ENCODE measurements around the gene PRKCH.

Gene PRKCH

DNA sequence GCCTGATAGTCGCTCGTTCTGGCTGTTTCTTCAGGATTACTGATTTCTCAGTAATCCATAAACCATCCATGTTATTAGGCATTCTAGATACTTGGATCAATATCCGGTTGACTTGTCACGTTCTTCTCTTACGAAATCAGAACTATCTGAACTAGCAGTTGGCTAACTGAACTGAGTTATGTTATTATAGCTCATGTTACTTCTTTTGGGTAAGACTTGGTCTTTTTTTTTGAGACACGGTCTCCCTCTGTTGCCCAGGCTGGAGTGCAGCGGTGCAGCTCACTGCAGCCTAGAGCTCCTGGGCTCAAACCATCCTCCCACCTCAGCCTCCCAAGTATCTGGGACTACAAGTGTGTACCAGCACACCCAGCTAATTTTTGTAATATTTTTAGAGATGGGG, 178.6 kb downstream of the PRKCH start:
- no peak for DNase-seq

DNA sequence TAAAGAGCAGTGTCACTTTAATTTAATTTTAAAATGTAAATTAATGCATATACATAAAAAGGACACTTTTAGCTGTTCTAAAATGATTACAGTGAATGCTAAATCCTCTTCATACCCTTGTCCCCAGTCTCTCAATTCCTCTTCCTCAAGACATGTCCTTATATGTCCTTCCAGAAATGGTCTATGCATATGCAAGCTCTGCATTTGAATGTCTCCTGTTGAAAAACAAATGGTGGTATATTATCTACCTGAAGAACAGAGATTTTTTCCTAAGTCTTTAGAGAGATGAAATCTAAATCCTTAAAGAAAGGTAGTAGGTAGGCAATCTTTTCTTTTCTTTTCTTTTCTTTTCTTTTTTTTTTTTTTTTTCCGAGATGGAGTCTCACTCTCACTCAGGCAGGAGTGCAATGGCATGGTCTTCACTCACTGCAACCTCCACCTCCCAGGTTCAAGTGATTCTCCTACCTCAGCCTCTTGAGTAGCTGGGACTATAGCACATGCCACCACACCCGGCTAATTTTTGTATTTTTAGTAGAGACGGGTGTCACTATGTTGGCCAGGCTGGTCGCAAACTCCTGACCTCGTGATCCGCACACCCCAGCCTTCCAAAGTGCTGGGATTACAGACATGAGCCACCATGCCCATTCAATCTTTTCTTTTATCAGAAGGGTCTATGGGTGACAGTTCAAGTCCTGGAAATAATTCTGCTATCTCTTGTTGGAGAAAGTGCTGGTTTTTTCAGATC, 180.5 kb downstream of the PRKCH start:
- no peak for DNase-seq

DNA sequence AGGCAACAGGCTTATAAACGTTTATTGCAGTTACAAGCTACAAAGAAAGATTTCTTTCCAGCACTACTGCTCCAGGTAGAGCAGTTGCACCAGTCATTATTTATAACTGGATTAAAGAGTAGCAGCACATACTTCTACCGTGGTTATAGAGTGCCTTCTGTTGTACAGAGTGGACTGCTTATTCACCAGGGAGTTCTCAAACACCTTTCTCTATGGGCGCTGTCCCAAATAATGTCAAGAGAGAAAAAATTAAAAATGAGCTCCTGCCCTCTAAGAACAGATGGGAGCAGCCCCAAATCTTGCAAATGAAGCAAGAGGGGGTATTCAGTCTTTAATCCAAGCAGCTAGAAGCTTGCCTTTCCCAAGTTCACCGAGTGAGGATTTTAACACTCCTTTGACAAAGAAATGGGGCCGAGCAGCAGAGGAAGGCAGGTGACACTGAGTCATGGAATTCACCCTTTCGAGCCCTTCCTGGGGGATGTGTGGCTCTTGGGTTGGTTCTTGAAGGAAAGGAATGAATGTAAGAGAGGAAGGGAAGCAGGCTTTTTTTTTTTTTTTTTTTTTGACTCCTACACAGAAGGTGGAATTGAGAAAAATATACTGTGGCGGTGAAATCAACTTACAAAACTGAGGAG, 181.2 kb downstream of the PRKCH start:
- DNase-seq: no peak

DNA sequence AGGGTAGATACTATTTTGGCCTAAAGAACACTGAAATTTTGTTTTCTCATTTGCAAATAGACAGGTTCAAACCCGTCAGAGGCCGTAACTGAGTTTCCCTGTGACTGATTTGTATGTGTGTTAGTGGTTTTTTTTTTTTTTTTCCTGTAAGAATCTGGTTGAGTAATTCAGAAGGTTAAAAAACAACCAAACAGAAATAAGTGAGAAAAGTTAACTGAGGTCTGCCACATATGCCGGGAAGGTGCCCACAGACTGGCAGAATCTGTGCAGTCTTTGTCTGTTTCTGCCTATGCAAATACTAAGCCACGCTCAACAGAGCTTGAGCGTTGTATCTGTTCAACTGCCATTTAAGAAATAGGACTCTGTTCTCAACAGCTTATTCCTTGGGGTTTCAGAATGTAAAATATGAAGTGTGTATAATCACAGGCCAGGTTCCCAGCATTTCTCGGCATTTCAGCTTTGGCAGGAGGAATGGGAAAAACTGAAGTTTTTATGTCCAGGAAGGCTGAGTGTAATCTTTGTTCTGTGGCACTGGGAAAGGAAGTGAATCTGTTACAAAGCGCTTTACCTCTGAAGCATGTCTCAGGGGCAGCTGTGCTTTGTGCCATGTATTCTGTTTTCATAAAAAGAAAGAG, 181.9 kb downstream of the PRKCH start:
- no peak for DNase-seq

DNA sequence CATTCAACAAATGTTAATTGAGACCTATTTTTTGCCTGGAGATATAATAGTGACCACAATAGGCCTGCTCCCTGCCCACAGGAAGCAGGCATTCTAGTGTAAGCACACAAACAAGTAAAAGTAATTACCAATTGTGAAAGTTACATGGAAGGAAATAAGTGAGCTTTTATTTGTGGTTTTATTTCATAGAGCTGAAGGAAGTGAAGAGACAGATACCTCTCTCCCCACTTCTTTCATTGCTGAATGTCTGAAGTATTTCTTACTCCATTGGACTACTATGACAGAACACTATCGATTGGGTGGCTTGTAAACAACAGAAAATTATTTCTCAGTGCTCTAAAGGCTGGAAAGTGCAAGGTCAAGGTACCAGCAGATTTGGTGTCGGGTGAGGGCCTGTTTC, 183.5 kb downstream of the PRKCH start:
- DNase-seq: no peak

DNA sequence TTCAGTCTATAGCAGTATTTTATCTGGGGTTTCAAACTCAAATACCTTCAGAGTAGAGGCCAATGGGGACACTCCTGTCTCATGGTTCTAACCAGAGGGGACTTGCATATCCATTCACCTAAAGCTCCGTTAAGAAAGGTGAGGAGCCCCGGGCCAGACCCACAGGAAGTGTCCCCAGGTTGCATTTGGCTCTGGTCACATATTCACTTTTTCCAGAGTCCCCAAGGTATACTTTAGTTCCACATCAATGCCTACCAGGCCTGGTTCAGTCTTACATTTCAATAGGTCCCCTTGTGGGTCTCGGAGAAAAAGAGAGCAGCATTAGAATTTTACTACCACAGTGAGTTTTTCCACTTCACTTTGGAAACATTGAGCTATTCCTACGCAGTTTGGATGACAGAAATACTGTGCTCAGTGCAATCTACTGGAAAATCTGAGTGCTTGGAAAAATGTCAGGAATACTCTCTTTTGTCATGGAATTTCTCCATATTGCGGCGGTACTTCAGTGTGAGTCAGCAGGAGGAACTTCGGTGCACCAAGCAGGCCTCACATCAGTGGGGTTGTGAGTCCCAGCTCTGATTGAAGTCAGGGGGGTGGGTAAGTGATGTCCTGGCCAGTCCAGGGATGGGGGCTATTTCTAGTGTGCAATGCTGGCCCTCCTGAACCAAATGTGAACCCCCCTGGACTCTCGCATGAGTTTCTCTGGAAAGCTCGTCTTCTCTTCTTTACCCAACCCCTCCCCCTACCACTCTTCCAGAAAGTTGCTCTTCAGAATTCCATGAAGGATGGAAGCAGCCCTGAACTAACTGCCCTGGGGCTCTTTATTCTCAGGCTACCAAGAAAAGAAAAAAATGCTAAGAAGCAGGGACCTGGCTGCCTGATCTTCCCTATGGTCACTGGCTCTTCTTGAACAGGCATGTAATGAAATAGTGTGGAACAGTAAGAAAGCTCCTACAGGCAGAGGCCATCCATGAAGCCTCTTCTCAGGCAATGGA, 184.7 kb downstream of the PRKCH start:
- no peak for DNase-seq

DNA sequence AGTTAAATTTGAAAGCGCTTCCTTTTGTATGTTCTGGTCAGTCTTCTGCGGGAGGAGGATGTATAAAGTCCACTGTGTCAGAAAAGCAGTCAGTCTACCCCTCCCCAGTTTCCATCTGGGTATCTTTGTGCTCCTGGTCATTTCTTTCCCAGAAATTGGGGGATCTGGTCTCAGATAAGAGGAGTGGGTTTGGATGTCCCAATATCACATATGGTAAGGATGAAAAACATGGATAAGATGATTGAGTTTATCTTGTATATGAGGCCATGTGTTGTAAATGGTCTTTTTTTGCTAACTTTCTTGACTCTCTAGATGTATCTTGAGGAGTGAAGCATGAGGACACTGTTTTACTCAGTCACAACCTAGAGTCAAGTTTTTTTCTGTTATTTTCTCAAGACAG, 187.1 kb downstream of the PRKCH start:
- no peak for DNase-seq

DNA sequence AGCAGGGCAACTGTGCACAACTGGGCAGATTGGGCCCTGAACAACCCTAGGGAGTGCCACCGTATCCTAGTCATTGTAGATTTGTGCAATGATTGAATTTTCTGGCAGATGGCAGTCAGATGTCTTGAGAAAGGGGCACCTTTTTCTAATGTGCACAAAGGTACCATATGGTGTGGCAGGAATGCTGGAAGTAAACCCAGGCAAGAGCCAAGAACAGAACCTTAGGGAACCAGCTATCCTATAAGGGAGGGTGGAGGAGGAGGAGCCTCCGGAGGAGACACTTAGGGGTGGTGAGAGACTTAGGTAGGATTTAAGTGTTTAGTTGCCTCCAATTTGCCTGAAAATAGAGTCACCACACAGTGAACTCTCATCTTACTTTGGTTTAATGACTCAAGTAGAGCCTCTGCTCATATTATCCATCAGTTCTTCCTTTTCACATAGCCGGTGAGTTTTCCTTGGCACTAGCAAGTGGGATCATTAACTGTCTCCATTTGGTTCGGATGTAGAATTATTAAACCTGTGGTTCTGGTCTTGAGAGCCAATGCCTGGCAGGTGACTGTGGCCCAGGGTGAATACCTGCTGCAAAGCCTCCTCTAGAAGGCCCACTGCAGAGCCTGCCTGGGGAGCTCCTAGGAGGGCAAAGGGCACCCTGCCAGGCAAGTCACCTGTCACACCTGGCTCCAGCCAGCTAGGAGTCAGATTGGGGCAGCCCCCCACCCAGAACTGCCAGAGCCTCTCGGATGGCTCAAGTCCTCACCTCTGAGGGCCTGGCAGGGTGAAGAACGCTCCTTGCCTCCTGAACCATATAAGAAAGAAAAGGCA, 189.6 kb downstream of the PRKCH start:
- DNase-seq: no peak

DNA sequence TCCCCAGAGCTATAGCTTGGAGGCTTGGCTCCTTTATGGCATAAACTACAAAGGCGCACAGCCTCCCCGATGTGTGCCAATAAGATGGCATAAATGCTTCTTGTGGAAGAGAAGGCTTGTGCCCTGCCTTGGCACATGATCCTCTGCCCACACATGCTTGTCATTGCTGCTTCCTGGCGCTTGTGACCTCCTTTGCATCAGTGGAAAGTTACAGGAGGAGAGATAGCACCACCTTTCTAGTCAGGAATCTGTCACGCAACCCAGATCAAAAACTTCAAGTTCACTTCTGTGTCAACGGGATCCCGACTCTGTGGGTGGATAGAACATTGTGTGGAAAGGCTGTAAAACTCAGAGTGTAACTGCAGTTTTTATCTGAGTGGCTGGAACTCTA, 190.2 kb downstream of the PRKCH start:
- DNase-seq: no peak

DNA sequence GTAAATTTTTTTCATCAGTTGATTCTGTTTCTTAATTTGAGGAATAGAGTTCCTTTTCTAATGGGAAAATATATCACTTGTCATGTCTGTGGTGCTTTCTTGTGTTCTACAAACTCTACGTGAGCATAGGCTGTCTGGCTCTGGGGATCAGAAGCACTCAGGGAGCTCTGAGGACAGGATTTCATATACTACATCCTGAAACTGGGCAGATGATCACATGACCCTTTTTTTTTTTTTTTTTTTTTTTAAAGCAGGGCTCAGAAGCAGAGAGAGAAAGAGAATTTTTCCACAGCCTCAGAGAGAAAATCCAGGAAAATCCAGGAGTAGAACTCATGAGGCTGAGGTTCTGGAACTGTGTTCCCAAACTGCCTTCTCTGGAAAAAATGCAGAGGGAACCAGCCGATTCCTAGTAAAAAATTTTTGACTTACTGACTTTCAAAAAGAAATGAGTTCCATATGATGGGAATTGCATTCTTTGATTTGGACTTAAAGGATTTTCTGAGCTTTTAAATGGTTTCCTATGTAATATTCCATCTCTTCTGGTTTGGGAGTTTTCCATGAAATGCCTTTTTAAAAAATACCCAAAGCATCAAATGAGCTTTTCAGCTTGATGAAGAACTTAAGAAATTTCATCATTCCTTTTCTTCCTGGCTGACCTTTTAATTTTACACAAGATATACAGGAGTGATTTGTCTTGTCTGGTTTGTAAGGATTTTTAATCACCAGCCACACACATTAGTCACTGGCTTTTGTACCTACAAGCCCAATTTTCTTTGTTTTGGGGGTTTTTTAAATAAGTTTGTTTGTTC, 190.9 kb downstream of the PRKCH start:
- DNase-seq: no peak

DNA sequence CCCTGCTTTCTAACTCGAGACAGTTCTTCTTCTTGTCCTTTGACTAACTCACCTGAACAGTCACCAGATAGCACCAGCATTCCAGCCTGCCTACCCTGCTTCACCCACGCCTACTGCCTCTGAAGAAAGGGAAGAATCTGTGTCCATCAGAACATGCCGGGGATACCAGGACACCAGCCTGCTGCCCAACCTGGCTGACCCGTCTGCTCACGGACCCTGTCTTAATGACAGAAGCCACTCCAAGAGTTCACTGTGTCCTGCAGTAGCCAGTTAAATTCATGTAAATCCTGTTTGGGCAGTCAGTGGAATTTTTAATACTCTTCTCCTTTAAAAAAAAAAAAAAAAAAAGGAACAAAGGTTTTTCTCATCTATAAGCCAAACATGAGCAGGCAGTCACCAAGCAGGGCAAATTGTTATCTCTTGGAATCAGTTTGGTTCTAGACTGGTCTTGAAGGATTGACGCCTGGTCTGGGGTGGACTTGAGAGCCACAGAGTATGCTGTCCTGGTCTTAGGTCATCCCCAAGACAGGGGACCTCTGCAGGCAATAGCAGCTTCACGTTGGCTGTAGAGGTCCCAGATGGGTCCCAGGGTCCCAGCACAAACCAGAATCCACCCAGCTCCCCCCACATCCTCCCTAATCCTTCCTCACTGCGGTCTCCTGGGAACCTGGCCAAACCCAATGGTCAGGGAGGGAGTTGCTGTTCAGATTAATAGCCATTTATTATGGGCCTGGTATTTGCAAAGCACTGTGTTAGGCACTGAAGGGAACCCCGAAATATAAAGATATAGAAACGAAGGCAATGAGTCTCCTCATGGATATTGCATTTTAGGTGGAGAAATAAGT, 192.8 kb downstream of the PRKCH start:
- DNase-seq: no peak

DNA sequence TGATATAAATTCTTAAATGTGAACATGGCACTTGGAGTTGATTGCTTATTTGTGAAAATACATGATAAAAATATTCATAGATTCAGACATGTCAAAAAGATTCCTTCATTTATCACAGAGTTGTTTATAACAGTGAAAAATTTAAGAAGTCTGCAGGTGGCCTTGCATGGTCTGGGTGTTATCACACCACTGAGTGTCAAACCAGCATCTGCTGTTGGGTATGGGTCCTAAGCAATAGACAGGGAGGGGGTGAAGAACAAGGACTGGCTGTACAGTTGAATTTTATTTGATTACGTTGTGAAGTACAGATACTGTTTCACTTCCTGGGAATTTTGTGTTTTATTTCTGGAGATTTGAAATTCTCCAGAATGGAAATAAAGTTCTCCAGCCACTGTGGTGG, 193.5 kb downstream of the PRKCH start:
- no peak for DNase-seq

DNA sequence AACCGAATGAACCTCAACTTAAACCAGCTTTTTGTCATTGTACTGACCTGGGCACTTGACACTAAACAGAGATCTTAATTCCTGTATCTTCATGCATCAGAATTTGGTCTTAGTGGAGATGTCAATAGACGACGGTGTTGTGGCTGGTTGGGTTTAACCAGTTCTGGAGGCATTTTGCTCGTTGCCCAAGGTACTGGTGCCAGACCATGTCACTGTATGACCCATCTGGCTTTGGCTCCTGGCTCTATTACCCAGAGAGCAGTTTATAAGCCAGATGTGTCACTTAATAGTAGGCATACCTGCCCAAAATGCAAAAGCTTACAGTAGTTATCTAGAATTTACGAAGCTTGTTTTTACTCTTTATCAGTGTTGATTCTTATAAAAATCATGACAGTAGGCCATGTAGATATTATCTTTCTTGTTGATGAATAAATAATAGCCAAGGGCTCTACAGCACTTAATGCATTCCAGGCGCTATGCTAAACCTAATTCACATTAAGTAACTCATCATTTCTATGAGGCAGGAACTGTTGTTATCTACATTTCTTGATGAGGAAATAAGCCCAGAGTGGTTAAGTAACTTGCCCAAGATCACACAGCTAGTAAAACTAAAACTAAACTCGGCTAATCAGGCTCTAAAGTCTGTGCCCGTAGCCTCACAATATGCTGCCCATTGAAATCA, 194.2 kb downstream of the PRKCH start:
- no peak for DNase-seq

DNA sequence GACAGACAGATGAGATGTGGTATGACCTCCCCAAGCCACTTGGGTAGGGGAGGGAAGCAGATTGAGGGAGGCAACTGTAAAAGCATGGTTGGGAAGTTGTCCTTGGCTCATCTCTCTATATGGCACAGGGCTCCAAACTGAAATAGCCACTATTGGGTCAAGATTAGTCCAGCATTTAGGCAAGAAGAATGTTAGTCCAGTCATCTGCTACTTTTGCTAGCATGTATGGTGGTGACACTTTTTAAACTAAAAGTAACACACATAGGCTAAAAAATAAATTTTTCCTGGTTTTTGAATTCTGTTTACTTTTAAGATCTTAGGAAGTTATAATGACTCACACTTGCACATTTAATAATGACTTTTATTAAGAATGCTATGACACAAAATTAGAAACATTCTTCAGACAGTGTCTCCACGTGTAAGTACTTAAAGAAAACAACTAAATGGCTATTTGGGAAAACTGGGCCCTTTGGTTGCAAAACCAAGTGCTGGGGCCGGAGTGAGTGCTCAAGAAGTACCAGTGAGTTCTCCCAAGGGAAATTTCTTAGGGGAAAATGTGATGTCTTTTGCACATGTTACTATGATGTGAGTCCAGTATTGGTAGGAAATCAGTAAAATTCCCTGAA, 194.9 kb downstream of the PRKCH start:
- DNase-seq: no peak

DNA sequence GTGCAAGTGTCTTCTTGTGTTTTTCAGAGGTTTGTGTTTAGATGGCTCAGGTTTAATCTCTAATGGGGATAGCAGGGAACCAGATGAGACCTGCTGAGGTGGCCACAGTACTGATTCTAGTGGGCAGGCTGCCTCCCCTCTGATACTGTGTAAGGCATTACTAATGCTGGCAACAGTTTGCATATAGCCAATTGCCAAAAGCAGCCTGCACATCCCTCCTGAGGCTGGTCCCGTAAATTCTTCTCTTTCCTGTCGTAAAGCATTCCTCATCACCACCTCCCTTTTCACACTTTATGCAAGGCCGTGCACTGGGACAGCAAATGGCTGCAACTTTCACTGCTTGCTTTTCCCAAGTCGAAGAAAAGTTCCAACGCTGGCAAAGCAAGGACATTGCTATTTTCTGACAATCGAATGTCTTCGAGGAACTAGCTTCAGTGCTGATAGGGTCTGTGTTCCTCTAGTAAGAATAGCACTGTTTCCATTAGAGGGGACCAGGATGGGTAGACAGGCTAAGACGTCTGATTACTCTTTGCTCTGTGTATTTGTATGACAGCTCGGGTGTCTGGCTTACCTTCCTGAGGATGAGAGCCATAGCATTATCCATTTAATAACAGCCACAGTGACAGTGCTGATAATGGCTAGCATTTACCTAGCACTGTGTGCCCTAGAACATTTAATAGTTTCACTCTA, 195.7 kb downstream of the PRKCH start:
- DNase-seq: no peak

DNA sequence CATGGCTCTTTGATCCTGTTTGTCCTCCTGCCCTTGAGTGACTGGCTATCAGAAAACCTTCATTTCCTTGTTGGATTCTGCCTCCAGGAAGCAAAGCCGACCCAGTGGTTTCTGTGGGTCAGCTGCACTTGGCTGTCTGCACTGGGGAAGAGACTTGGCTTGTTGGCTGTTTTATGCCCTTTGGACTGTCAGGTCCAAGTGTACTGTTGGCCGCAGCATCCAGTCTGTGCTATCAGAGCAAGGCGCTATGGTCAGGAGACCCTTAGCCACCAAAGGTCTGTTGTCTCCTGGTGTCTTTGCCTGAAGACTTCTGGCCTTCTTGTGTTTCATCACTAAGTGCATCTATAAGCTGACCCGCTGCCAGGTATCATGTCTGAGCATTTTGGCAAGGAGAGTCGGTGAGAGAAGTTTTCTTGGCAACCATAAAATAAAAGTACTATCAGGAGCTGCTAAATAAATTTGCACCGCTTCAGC, 196.6 kb downstream of the PRKCH start:
- no peak for DNase-seq

DNA sequence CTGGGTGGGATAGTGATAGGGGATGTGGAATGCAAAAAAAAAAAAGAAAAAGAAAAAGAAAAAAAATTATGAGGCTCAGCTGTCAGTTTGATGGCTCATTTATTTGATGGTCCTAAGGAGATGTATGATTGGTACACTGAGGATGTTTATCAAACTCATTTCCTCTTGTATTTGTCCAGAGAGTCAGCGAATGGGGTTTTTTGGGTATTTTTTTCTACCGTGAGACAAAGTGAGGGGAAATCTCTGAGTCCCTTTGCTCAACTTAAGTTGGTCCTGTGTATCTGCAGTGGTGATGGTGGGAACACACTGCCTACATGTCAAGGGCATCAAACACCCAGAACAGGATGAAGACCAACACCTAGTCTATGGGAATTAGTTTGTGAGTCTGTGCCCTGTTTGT, 197.0 kb downstream of the PRKCH start:
- no peak for DNase-seq

DNA sequence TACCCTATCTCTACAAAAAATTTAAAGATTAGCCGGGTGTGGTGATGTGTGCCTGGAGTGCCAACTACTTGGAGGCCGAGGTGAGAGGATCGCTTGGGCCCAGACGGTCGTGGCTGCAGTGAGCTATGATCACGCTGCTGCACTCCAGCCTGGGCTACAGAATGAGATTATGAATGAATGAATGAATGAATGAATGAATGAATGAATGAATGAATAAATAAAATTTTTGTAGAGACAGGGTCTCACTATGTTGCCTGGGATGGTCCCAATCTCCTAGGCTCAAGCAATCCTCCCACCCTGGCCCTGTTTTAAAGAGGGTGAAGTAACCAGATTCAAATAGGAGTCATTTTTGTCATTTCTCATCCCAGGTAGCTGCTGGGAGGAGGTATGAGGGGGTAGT, 197.7 kb downstream of the PRKCH start:
- DNase-seq: no peak

DNA sequence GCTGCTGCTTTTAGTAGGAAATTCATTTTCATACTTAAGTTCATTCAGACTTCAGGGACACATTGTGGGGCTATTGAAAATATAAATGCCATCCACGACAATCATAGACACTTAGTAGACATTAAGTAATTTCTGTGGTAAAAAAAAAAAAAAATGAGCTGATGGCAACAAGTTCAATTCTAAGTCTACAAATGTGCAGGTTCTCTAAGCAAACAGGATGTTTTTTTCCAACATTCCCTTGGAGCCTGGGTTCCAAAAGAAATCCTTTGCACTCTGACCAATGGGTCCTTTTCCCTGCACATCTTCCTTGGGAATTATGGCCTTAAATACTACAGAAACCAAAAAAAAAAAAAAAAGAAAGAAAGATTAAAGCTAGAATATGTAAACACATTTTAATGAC, 198.4 kb downstream of the PRKCH start:
- no peak for DNase-seq
